ENCODE data around the gene TNS1.
"Not testable (repeated sequence)": the region's sequence is repeated elsewhere in the genome, so short reads cannot be mapped to it uniquely, and the experiment has no call there.

TNS1 gene

DNA sequence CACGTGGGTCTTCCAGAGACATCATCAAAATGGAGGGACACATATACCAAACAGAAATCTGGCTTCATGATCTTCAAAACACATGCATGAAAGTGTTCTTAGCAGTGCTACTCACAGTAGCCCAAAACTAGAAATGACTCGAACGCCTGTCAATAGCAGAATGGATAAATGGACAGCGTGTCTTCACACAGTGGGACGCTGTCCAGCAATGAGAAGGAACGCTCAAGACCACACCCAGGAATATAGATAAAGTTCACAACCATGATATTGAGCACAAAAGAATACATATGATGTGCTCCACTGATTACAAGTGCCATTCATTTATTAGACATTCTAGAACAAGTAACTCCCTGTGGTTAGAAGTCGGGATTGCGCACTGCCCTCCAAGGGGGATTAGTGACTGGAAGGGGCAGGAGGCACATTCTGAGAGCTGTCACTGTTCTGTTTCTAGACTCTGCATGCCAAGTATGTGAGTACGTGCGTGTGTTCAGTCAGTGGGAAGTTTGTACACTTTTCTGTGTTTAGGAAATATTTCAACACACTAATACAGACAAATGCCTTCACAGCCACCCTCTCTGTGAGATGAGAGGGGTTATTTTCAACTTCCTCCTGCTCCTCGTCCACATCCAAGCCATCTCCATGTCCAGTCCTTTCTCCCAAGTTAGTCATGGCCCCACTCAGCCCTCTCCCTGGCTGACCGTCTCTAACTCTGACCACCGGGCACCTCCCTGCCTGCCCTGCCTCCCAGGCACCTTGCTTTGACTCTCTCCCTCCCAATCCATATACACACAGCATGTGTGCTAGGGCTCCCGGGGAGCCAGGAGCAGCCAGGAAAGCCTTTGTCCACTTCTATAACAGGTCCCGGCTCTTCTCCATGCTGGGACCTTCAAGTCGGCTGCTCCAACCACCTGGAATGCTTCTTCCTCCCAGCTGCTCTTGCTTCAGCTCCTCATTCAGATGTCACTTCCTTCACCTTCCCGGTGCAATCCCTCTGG, 26.9 kb upstream of the TNS1 start:
- DNase-seq = no peak

DNA sequence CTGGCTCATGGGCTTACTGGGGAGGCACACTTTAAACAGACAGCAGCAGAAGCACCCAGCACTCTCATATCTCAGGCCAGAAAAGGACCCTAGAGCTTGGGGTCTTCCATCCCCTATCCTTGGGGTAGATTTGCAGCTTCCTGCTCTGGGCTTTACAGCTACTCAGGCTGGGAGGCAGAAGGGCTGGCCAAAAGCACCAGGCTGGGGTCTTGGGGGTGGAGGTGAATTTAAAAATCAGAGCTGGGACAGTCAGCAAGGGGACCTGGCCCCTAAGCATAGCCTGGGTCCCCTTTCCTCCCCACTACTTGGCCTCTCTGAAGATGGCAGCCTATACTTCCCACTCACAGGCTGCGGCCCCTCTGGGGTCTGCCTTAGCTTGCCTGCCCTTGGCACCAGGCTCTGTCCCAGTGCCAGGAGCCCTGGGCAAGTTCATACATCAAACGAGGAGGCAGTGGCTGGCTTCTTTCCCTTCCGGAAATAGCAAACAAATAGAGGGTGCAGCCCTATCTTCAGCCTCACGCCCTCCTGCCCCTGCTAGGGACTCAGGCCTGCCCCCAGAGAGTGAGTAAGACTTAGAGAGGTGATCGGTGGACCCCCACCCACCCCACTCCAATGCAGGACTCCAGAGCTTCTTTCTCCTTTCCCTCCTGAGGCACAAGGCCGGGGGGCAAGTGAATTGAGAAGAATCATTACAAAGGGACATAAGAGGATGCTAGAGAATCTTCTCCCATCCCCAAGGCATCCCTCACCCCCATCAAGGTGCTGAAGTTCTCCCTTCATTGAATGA, 26.0 kb upstream of the TNS1 start:
- no peak for DNase-seq

DNA sequence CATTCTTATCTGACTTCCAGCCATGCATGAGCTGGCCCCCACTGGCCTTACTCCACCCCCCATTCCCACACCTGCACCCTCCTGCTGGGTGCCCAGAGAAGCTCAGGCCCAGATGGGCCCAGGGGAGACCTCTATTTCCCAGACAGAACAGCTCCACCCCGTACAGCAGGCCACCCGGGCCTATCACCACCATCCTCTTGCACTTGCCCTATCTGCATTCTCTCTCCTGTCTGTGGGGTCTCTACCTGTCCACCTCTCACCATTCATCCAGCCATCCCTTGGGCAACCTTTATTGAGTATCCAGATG, 25.3 kb upstream of the TNS1 start:
- no peak for DNase-seq

DNA sequence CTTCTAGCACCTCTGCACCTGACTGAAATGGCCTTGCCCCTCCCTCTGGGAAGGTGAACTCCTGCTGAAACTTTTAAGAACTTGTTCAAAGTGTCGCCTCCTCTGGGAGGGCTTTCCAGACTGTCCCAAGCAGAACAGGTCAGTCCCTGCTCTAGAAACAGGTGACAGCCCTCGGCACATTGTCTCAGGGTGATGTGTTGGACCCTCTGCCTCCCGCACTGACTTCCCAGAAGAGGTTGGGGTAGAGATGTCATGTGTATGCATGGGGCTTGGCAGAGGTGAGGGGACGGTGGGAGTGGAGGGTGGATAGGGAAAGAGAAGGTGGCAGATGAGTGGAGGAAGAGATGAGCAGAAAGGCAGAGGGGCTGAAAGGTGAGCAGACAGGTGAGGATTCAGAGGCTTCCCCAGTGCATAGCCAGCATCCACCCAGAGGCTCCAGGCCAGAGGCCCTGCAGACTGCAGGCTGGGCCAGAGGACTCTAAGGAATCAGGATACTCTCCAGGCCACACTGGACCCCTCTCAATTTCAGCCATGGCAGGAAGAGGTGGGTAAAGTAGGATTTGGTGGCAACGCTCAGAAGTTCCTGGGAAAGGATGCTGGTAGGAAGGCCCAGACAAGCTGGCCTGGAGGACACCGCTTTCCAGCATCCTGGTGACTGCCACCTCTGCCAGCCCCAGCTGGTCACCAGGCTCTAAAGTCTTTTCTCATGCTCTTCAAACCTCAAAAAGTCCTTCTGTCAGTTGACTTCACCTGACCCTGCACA, 24.8 kb upstream of the TNS1 start:
- DNase-seq = no peak

DNA sequence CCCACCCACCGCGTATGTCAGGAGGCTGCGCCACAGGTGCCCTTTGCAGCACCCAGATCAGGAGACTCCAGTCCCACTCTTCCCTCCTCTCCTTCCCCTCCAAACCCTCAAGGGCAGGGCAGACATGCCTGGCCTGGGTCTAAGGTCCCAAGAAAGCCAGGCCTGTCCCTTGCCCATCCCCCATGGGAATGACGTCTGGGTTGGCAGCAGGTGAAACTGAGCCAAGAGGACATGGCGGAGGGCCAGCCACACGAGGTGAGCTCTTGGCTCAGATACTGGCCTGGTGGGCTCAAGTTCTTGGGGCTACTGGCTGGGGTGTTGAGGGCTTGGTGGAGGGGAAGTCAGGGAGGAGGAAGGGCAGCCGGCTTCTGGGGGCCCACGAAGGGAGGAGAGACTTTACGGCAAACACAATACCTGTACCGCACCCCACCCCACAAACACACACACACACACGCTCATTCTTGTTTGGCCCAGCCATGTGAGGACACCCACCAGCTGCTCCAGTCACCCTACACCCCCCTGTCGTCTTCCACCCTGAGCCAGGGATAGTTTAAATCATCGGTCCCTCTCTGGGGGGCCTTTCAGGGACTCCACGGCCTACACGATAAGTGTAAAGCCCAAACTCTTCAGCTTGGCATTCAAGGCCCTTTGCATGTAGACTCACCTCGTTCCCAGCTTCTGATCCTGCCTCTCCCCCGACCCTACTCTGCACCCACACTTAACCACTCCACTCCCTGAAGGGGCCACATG, 24.1 kb upstream of the TNS1 start:
- DNase-seq = no peak

DNA sequence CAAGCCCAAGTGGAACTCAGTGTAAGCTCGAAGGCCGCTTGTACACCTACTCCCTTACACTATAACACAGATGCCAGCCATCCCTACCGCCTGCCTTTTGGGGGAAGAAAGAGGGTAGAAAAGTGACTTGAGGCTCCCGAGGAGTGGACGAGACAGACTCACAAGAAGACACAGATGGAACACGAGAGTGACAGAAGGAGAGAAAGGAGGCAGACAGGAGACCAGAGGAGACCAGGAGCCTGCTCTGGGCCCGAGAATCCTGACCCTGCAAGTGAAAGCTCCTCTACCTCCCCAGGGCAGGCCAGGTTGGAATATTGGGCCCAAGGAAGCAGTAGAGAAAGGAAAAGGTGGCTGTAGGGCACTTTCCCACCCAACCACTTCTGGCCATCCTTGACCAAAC, 23.4 kb upstream of the TNS1 start:
- no peak for DNase-seq

DNA sequence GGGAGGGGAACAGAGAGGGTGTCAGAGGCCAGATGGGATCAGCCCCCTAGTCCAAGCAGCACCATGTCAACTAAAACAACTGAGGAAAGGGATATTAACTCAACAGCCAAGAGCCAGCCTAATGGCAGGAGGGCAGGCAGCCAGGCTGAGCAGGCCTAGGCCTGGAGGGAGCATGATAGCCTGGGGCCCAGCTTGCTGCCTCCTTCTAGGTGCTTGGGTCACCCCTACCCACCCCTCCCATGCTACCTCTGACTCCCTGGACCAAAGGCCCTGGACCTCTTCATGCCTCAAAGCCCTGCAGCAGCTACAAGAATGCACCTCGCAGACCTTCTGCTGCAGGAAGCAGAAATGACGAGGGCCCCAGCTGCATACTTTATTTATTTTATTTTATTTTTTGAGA, 22.1 kb upstream of the TNS1 start:
- DNase-seq = no peak

DNA sequence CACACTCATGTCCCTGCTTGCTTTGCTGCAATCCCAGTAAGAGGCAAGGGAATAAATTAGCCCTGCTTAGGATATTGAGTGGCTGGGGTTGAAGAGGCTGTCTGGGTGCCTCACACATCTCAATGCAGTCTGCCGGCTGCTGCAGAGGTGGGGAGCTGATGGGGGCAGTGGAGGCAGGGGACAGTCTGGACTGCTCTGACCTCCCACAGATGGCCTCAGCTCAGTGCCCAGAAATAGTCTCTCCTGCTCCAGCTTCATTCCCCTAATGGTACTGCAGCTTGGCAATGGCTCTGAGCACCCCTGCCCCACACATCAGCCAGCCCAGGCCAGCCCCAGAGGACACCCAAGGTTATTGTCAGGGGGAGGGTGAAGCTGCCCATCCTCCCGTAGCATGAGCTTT, 21.5 kb upstream of the TNS1 start:
- no peak for DNase-seq

DNA sequence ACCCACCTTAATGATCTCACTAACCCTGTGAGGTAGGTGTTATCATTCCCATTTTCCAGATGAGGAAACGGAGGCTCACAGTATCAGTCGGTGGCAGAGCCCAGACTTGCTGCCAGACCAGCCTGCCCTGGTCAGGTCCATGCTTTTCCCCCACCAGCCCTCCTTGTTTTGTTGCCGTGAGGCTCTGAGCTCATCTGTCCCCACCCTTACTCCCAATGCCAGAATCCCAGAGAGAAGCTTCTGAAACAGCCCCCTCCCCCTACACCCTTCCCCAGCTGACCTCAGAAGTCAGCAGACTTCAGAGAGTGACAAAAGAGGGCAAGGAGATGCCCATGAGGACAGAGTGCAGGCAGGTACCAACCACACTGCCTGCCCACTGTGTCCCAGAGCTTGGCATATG, 20.8 kb upstream of the TNS1 start:
- no peak for DNase-seq

DNA sequence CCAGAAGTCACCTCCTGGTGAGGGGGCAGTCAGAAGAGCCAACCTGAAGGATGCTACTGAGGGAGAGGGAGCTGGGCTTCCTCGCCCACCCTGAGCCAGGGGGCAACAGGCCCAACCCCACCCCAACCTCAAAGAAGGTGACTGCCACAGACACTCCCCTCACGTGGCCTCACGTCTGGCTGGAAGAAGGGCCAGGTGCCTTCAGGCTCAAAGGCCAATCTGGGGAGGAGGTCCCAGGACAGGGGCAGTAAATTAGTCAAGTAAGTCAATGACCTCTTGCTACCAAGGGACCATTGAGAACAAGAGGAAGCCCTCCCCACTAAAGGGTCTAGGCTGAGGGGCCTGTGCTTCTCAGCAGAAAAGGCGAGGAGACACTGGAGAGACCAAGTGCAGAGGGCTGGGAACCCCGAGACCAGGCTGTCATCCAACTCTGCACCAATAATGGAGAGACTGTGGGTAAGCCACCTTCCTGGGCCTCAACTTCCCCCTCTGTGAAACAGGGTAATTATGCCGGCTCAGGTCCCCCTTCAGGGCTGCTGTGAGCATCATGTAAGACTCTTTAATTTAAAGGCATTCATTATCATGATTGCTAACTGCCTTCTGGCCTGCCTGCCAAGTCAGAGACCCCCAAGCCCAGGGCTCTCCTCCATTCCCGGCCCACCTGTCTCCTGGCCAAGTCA, 20.2 kb upstream of the TNS1 start:
- DNase-seq = no peak

DNA sequence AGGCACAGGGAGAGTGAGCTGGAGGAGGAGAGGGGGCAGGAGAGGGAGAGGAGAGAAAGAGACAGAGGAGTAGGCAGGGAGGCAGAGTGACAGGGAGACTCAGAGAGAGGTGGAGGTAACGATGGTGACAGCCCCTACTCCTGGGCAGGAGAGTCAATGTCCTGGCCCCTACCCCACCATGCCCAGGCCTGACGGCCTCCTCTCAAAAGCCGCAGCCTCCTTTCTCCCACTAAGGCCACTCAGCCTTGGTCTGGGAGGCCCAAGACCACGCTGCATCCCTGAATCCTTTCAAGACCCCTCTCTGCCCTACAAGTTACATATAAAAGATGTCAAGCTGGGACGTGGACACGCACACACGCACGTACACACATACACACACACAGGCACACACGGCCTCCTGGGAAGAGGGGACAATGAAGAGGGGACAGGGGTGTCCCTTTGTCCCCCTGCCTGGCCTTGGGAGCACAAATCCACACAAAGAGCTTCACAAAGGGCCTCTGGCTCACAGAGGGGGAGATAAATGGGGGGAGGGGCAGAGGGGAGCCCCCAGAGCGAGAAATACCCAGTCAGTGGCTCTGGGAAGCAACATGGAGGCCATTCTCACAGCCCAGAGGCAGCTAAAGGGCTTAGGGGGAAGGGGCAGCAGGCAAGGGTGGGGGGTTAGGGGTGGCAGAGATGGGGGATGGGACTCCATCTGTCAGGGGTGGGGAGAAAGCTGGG, 19.5 kb upstream of the TNS1 start:
- no peak for DNase-seq

DNA sequence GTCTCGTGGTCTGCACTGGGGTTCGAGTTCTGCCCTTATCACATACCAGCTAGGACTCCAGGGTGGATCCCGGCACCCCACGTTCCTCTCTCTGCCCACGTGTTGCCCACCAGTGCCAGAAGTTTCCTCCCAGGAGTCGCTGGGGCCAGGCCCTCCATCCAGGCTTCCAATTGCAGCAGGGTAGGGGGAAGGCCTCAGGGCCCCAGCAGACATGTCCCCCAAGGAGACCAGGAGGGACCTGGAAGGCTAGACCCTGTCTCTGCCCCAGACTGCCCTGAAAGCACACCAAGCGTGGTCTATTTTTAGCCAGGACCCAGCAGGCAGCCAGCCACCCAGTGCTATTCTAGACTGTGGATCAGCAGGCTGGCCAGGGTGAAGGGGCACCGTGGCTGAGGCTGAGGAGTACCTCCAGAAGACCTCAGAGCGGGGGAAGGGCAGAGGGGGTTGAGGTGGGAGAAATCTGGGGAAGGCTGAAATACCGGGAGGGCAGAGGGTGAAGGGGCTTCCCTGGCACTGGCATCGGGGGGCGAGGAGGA, 18.8 kb upstream of the TNS1 start:
- no peak for DNase-seq

DNA sequence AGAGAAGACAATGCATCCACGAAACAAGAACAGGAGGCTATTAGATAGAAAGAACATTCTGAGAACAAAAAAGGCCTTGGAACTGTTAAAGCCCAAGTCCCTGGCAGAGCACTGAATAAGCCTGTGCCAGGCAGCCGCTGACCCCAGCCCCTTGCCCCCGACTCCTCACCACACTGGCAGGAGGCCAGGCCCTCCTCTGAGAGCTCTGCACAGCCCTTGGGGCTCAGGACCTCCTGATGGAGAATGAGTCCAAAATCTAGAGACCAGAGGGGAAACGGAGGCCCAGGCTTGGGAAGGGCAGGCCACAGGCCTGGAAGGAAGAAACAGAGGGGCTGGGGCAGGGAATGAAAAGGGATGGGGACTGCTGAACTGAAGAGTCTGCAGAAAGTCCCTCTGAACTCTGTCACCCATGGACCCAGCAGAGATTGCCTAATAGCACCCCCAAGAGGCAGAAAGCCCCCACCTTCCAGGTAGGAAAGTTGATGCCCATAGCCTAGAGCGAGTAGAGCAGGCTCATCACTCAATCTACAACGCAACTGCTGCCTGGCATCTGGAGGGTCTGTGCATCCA, 18.3 kb upstream of the TNS1 start:
- no peak for DNase-seq

DNA sequence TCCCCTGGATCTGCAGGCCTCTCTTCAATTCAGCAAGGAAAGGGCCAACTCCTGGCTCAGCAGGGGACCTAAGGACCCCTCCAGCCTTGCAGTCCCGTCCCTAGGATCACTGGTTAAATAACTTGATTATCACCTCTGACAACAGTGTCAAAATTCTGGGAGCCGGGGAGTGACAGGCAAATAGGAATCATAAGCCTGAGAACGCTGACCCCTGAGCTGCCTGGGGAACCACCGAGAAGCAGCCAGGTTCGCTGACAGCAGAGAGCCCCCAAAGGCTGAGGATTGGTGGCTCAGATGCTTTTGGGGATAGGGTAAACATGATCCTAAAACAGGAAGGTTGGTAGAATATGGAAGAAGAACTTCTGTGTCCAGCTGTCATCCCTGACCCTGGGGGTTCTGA, 17.5 kb upstream of the TNS1 start:
- DNase-seq = no peak

DNA sequence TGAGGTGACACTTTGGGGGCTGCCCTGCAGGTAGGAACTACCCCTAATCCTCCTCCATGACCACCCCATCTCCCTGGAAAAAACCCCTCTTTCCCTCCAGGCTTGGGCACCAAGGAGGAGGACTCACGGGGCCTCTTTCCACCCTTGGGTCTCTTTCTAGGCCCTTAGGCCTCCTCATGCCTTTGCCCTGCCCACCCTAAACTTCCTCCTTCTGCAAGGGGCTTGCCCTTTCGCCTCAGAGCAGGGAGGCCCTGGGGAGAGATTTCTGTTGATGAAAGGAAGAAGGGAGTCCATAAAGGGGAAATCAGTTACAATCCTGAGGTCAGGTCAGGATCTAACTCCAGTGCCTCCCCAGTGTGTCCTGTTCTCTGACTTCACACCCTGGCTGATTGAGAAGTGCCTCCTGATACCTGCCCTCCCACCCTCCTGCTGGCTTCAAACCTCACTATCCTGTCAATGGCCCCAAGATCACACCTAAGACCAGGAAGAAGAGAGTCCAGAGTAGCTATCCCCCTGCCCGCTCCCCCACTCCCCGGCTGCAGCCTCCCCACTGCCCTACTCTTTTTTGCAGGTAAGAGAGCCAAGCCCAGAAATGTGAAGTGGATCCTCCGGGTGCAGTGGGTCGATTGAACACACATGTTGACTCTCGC, 16.7 kb upstream of the TNS1 start:
- no peak for DNase-seq

DNA sequence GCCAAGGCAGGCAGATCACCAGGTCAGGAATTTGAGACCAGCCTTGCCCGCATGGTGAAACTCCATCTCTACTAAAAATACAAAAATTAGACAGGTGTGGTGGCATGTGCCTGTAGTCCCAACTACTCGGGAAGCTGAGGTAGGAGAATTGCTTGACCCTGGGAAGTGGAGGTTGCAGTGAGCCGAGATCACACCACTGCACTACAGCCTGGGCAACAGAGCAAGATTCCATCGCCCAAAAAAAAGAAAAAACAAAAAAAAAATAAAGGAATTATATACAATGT, 16.0 kb upstream of the TNS1 start:
- DNase-seq = not testable (repeated sequence)

DNA sequence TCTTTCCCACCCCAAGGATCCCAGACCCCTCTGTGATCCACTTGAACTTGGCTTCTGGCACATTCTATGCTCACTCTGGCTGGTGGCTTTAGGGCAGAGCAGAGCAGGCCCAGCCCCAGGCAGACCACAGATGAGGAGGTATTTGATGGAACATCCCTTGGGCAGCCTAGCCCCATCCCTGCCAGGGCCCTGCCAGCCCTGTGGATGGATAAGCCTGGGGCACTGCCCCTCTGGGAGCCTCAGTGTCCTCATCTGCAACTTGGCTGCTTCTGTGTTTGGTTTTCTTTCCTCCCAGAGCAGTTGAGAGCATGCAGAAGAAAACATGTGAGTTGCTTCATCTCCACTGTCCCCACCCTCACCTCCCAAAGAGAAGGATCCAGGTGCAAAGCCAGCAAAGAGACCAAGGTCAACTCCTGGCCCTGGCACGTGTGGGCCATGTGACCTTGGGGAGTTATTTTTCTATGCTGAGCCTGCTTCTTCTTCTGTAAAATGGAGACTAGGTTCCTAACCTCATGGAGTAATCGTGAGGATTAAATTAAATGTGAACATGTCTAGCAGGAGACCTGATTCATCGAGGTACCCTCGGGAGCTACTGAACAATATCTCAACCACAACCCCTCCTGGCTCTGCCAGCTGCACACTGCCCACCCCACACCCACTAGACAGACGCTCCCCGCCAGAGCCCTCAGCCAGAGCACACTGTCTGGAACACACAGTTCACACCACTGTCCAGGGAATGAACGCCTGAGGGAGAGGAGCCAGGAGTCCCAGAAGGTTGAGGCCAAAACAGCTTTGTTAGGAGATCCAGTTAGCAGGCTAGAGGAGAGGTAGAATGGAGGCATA, 14.6 kb upstream of the TNS1 start:
- no peak for DNase-seq

DNA sequence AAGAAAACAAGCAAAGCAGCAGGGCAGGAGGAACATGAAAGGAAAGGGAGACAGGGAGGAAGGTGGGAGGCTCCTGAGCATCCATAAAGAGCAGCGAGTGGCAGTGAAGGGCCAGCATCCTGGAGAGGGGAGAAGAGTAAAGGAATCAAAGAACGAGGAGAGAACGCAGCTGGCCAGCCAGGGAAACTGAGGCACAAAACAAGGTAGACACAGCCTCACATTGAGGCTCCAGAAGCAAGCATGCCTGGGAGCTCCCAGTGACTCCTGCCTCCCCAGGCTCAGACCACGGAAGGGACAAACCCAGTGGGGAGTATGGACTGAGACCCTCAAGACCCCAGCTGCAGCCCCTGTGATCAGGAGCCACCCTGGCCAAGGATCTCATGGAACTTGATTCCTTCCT, 14.0 kb upstream of the TNS1 start:
- no peak for DNase-seq

All from DMS79 (cell line).